Stimulated activated CD8-positive, alpha-beta memory T cell treated with anti-CD3 and anti-CD28 coated beads, Interleukin-2, amount 100 ng/mL, for 1 hour (primary cell): ENCODE measurements around the gene FAM13B.

Experiments used
- DNase-seq, 2 donors: peaks; one replicate each; pipeline ENCODE4 v3.0.0-alpha.2; 2020; ENCODE audit warnings: low read depth in 2 of 2

FAM13B gene

GRCh38 chr5:137901011-137901817 lies 131.7 kb downstream of the FAM13B start:
- DNase-seq = no peak

GRCh38 chr5:137899493-137899892 lies 133.4 kb downstream of the FAM13B start:
- no peak for DNase-seq

GRCh38 chr5:137896560-137896959 lies 136.3 kb downstream of the FAM13B start:
- no peak for DNase-seq

GRCh38 chr5:137894586-137894985 lies 138.3 kb downstream of the FAM13B start:
- DNase-seq = no peak

- no peak for DNase-seq
Measured at GRCh38 chr5:137891849-137892248, 141.0 kb downstream of the FAM13B start.

GRCh38 chr5:137890845-137891244 lies 142.0 kb downstream of the FAM13B start:
- no peak for DNase-seq

- DNase-seq = peak; percentile 66 to 68
Measured at GRCh38 chr5:137888863-137889759, 143.8 kb downstream of the FAM13B start, which contains the start of gene PKD2L2. Gene PKD2L2 (plus strand): TSS chr5:137889457. CDS start chr5:137889492, 35 bp downstream.

- no peak for DNase-seq
Measured at GRCh38 chr5:137888466-137888862, 144.4 kb downstream of the FAM13B start.
